GM18526 (cell line): Measurements from ENCODE around the gene CEP250.
A peak's percentile ranks its signal among the peaks of the same experiment; 100 is the strongest.

Experiments
- POLR2A ChIP-seq: IDR thresholded peaks from 3 replicates; pipeline ENCODE4 v1.6.1; 2011; ENCODE audit not compliant: insufficient read length; ENCODE audit errors: extremely low read depth

The CEP250 gene

GRCh38 chr20:35529552-35529951 is 74.2 kb downstream of the CEP250 start, which contains the start of gene C20orf173:
TSS of gene C20orf173 (minus strand) at chr20:35529652. CDS start at chr20:35529373, 279 bp downstream.
- no peak for TF ChIP-seq POLR2A

- no peak for TF ChIP-seq POLR2A
Measured at GRCh38 chr20:35539756-35540212, 84.4 kb downstream of the CEP250 start.

- no peak for TF ChIP-seq POLR2A
Measured at GRCh38 chr20:35541118-35541782, 85.9 kb downstream of the CEP250 start.

- TF ChIP-seq POLR2A, result peak; percentile 66
Measured at GRCh38 chr20:35541783-35542662, 86.6 kb downstream of the CEP250 start, which contains the start of gene ERGIC3. TSS of gene ERGIC3 (plus strand) at chr20:35542078. CDS start at chr20:35542098, 20 bp downstream.

GRCh38 chr20:35542990-35543389 is 87.6 kb downstream of the CEP250 start:
- TF ChIP-seq POLR2A, result no peak

GRCh38 chr20:35544436-35544835 is 89.0 kb downstream of the CEP250 start:
- no peak for TF ChIP-seq POLR2A

- no peak for TF ChIP-seq POLR2A
Measured at GRCh38 chr20:35546127-35546526, 90.7 kb downstream of the CEP250 start.

GRCh38 chr20:35547329-35547728 is 91.9 kb downstream of the CEP250 start:
- no peak for TF ChIP-seq POLR2A

GRCh38 chr20:35551503-35551902 is 96.1 kb downstream of the CEP250 start:
- no peak for TF ChIP-seq POLR2A

- TF ChIP-seq POLR2A, result no peak
Measured at GRCh38 chr20:35552914-35553313, 97.5 kb downstream of the CEP250 start.

GRCh38 chr20:35555951-35556645 is 100.7 kb downstream of the CEP250 start:
- TF ChIP-seq POLR2A, result no peak

- TF ChIP-seq POLR2A, result no peak
Measured at GRCh38 chr20:35556871-35557270, 101.5 kb downstream of the CEP250 start.

- TF ChIP-seq POLR2A, result no peak
Measured at GRCh38 chr20:35558451-35558850, 103.1 kb downstream of the CEP250 start.

GRCh38 chr20:35559042-35559693 is 103.8 kb downstream of the CEP250 start:
- TF ChIP-seq POLR2A, result no peak

GRCh38 chr20:35560105-35560511 is 104.7 kb downstream of the CEP250 start:
- no peak for TF ChIP-seq POLR2A

GRCh38 chr20:35560541-35560940 is 105.1 kb downstream of the CEP250 start:
- no peak for TF ChIP-seq POLR2A

- no peak for TF ChIP-seq POLR2A
Measured at GRCh38 chr20:35561268-35561667, 105.9 kb downstream of the CEP250 start.
